Activated naive CD8-positive, alpha-beta T cell treated with anti-CD3 and anti-CD28 coated beads, Interleukin-2, amount 50 U/mL, for 24 hours (primary cell): ENCODE measurements around the gene NUDT6.

Experiments used
- ATAC-seq: fragments of 150-1000 bp; cut with Tn5 transposase; one replicate; pipeline ENCODE4 v1.10.0; 2021
- DNase-seq: peaks from one replicate; pipeline ENCODE4 v3.0.0; 2021
- H3K27ac Mint-ChIP-seq: one replicate; pipeline ENCODE4 v1.8.0; 2021; ENCODE audit warnings: mild to moderate bottlenecking, mixed read lengths
- H3K27me3 Mint-ChIP-seq: one replicate; pipeline ENCODE4 v1.8.0; 2021; ENCODE audit warnings: mixed read lengths
- H3K36me3 Mint-ChIP-seq: one replicate; pipeline ENCODE4 v1.8.0; 2021; ENCODE audit warnings: low read depth, mixed read lengths
- H3K4me1 Mint-ChIP-seq: one replicate; pipeline ENCODE4 v1.8.0; 2021; ENCODE audit warnings: mixed read lengths
- H3K4me3 Mint-ChIP-seq: one replicate; pipeline ENCODE4 v1.8.0; 2021; ENCODE audit warnings: mild to moderate bottlenecking, moderate library complexity, mixed read lengths
- H3K9me3 Mint-ChIP-seq: one replicate; pipeline ENCODE4 v1.8.0; 2021; ENCODE audit warnings: mixed read lengths

Gene NUDT6

DNA sequence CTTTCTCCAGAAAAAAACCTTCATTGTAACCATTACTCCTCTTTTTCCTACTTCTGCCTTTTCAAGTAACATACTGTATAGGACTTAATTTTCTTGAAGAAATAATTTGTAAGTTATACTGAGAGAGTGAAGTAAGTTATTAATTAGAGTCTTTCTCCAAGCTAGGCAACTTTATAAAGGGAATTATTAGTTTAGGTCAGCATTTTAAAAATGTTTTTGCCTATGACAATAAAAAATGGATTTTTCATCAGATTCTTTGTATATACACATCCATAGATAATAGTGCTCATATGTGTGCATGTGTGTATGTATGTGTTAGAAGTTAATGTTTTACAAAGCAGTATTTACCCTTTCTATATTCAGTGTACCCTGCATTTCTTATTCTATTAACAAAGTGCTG, 10.4 kb upstream of the NUDT6 start:
- Mint-ChIP-seq H3K27me3 (no peaks in the 10 kb centered on the region), H3K9me3 (no peaks in the 10 kb centered on the region), H3K4me3 (no peak overlapping the region), H3K27ac (no peak overlapping the region), H3K36me3 (peaks cover 30% of the 10 kb centered on the region), H3K4me1 (no peaks in the 10 kb centered on the region)
- ATAC-seq (no peak), DNase-seq (no peak)

DNA sequence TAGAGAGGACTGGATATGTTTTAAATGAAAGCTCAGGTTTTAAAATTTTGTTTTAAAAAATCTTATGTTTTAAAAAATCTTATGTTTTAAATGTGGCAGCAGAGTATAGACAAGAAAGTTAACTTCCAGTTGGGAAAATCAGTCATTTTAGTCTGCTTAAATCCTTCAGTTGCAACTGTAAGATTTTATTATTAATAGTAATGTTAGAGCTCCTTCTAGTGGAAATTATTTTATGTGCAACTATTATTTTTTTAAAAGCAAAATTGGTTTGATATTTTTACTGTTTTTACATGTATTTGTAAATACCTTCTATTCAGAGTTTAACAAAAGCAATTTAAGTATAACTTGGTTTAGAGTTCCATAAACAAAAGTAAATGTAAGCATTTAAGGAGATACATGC, 8.5 kb upstream of the NUDT6 start:
- H3K27me3 Mint-ChIP-seq: no peaks in the 10 kb centered on the region
- H3K4me3 Mint-ChIP-seq: no peak overlapping the region
- no peaks in the 10 kb centered on the region for H3K4me1 Mint-ChIP-seq
- no peak for DNase-seq
- no peak for ATAC-seq
- H3K36me3 Mint-ChIP-seq: peaks cover 25% of the 10 kb centered on the region
- no peak overlapping the region for H3K27ac Mint-ChIP-seq
- no peaks in the 10 kb centered on the region for H3K9me3 Mint-ChIP-seq

- Mint-ChIP-seq H3K27me3 (no peaks in the 10 kb centered on the region), H3K4me3 (no peak overlapping the region), H3K27ac (no peak overlapping the region), H3K36me3 (peaks cover 13% of the 10 kb centered on the region), H3K4me1 (no peaks in the 10 kb centered on the region), H3K9me3 (no peaks in the 10 kb centered on the region)
- DNase-seq: no peak
- no peak for ATAC-seq
Measured at GRCh38 chr4:122928930-122929329, 6.5 kb upstream of the NUDT6 start.

- H3K27ac Mint-ChIP-seq: peak overlapping the region; percentile 91
- H3K27me3 Mint-ChIP-seq: no peaks in the 10 kb centered on the region
- DNase-seq (peak; percentile 86), ATAC-seq (peak; percentile 99)
- H3K4me3 Mint-ChIP-seq: no peak overlapping the region
- no peaks in the 10 kb centered on the region for H3K9me3 Mint-ChIP-seq
- no peaks in the 10 kb centered on the region for H3K36me3 Mint-ChIP-seq
- H3K4me1 Mint-ChIP-seq: peaks cover 6% of the 10 kb centered on the region
Measured at GRCh38 chr4:122922877-122923511, 597 bp upstream of the NUDT6 start.

DNA sequence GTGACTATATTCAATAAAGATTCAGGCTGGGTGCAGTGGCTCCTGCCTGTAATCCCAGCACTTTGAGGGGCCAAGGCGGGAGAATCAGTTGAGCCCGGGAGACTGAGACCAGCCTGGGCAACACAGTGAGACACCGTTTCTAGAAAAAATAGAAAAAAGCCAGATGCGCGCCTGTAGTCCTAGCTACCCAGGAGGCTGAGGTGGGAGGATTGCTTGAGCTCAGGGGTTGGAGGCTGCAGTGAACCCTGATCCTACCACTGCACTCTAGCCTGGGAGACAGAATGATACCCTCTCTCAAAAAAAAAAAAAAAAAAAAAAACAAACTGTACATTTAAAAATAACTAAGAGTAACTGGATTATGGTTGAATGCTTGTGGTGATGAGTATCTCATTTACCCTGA, 1.1 kb downstream of the NUDT6 start:
- H3K4me1 Mint-ChIP-seq: peaks cover 6% of the 10 kb centered on the region
- H3K9me3 Mint-ChIP-seq: no peaks in the 10 kb centered on the region
- no peaks in the 10 kb centered on the region for H3K36me3 Mint-ChIP-seq
- no peaks in the 10 kb centered on the region for H3K27me3 Mint-ChIP-seq
- no peak overlapping the region for H3K27ac Mint-ChIP-seq
- DNase-seq (no peak), ATAC-seq (no peak)
- H3K4me3 Mint-ChIP-seq: peak overlapping the region; percentile 47

DNA sequence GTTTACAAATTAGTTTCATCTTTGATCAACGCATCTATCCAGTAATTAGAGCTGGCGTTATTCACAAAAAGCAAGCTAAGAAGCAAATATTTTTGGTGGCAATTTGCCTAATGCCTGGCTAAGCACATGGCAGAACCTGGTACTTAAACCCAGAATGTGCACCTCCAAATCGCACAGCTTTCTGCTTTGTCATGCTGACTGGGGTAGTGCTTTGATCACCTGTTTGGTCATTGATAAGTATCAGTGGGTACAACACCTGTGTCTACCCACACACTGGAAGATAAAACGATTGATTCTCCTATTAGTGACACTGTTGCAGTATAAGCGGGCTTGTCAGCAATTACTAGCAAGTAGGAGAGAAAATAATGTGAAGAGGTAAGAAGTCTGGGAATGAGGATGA, 1.9 kb downstream of the NUDT6 start:
- ATAC-seq (no peak), DNase-seq (no peak)
- Mint-ChIP-seq H3K36me3 (no peaks in the 10 kb centered on the region), H3K4me3 (no peak overlapping the region), H3K9me3 (no peaks in the 10 kb centered on the region), H3K27me3 (no peaks in the 10 kb centered on the region), H3K27ac (no peak overlapping the region), H3K4me1 (peaks cover 6% of the 10 kb centered on the region)

DNA sequence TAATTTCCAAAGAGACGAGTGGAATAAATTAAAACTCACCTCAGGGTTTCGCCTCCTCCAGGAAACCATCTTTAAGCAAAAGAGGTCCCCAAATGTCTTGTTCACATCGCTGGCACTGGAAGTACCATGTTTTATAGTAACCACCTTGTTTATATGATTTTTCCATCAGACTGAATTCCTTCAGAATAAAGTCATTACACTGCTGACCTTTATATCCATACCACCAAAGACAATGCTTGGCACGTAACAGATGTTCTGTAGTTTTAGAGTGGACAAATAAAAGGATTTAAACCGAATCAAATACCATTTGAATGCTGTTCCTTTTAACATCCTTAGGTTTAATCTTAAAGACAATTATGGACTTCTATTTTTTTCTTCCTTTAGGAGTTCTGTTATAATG, 4.7 kb downstream of the NUDT6 start:
- Mint-ChIP-seq H3K36me3 (no peaks in the 10 kb centered on the region), H3K4me1 (peaks cover 6% of the 10 kb centered on the region), H3K9me3 (no peaks in the 10 kb centered on the region), H3K4me3 (no peak overlapping the region), H3K27ac (no peak overlapping the region), H3K27me3 (no peaks in the 10 kb centered on the region)
- ATAC-seq (no peak), DNase-seq (no peak)

GRCh38 chr4:122914938-122915337, 7.5 kb downstream of the NUDT6 start:
- Mint-ChIP-seq H3K9me3 (no peaks in the 10 kb centered on the region), H3K4me3 (no peak overlapping the region), H3K27ac (no peak overlapping the region), H3K27me3 (no peaks in the 10 kb centered on the region), H3K4me1 (no peaks in the 10 kb centered on the region), H3K36me3 (no peaks in the 10 kb centered on the region)
- ATAC-seq: no peak
- DNase-seq: no peak

DNA sequence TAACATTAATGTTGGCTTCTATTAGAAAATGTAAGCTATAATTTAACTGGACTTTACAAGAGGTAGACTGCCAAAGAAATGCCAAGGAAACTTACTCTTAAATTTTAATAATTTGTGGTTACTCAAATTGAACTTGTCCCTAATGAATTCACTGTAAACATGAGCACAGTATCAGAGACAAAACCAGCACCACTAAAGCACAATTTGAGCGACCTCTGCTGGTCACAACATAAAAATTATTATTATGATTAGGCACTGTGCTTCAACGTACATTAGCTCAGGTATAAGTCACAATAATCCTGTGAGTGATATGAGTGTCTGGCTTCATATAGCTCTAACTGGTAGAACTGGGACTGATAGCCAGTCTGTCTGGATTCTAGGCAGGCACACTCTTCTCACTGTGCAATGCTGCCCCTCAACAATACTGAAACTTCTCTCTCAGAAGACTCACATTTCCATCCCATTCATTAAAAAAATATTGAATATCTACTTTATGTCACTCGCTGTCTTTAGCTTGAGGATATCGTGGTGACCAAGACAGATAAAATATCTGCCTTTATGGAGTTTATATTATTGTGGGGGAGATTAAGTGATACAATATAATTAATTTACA, 8.0 kb downstream of the NUDT6 start:
- Mint-ChIP-seq H3K4me3 (no peak overlapping the region), H3K4me1 (no peaks in the 10 kb centered on the region), H3K9me3 (no peaks in the 10 kb centered on the region), H3K27me3 (no peaks in the 10 kb centered on the region), H3K27ac (no peak overlapping the region), H3K36me3 (no peaks in the 10 kb centered on the region)
- DNase-seq (peak; percentile 6), ATAC-seq (peak; percentile 63)

GRCh38 chr4:122912810-122913575, 9.4 kb downstream of the NUDT6 start:
- DNase-seq: no peak

GRCh38 chr4:122911588-122911987, 10.8 kb downstream of the NUDT6 start:
- H3K27me3 Mint-ChIP-seq: no peaks in the 10 kb centered on the region
- no peaks in the 10 kb centered on the region for H3K4me1 Mint-ChIP-seq
- no peak overlapping the region for H3K27ac Mint-ChIP-seq
- no peak for DNase-seq
- no peaks in the 10 kb centered on the region for H3K9me3 Mint-ChIP-seq
- H3K36me3 Mint-ChIP-seq: no peaks in the 10 kb centered on the region
- ATAC-seq: no peak
- H3K4me3 Mint-ChIP-seq: no peak overlapping the region

More at GRCh38 chr4:122912810-122913575, 9.4 kb downstream of the NUDT6 start:
- no peaks in the 10 kb centered on the region for H3K36me3 Mint-ChIP-seq
- H3K9me3 Mint-ChIP-seq: no peaks in the 10 kb centered on the region
- H3K27me3 Mint-ChIP-seq: no peaks in the 10 kb centered on the region
- no peak for ATAC-seq
- H3K4me3 Mint-ChIP-seq: no peak overlapping the region
- H3K27ac Mint-ChIP-seq: no peak overlapping the region
- no peaks in the 10 kb centered on the region for H3K4me1 Mint-ChIP-seq

GRCh38 chr4:122909683-122910082, 12.7 kb downstream of the NUDT6 start:
- DNase-seq (no peak), ATAC-seq (no peak)
- no peaks in the 10 kb centered on the region for H3K36me3 Mint-ChIP-seq
- H3K27me3 Mint-ChIP-seq: no peaks in the 10 kb centered on the region
- no peak overlapping the region for H3K4me3 Mint-ChIP-seq
- no peaks in the 10 kb centered on the region for H3K9me3 Mint-ChIP-seq
- H3K27ac Mint-ChIP-seq: no peak overlapping the region
- no peaks in the 10 kb centered on the region for H3K4me1 Mint-ChIP-seq

DNA sequence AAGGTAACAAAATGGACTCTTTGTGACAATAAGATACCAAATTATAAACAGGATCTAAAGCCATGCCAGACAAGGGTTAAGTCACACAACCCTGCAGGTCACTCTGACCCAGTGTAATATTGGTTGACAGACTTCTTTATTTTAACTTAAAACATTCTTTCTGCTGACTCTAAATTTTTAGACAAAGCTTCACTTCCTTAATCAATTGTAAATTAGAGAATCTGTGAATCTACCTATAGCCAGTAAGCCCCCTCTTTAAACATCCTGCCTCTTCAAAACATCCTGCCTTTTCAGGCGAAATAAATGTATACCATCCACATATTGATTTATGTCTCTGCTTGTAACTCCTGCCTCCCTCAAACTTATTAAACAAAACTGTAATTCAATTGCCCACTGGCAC, 14.2 kb downstream of the NUDT6 start:
- ATAC-seq (no peak), DNase-seq (no peak)
- Mint-ChIP-seq H3K4me3 (no peak overlapping the region), H3K4me1 (no peaks in the 10 kb centered on the region), H3K36me3 (no peaks in the 10 kb centered on the region), H3K9me3 (no peaks in the 10 kb centered on the region), H3K27me3 (no peaks in the 10 kb centered on the region), H3K27ac (no peak overlapping the region)

DNA sequence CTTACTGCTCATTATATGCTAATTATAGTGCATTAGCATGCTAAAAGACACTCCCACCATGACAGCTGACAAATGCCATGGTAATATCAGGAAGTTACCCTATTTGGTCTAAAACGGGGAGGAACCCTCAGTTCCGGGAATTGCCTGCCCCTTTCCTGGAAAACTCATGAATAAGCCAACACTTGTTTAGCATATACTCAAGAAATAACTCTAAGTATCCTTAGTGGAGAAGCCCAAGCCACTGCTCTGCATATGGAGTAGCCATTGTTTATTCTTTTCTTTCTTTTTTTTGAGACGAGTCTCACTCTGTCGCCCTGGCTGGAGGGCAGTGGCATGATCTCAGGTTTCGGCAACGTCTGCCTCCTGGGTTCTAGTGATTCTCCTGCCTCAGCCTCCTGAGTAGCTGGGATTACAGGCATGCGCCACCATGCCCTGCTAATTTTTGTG, 15.5 kb downstream of the NUDT6 start:
- H3K27me3 Mint-ChIP-seq: no peaks in the 10 kb centered on the region
- no peak overlapping the region for H3K27ac Mint-ChIP-seq
- no peak for DNase-seq
- ATAC-seq: no peak
- no peak overlapping the region for H3K4me3 Mint-ChIP-seq
- no peaks in the 10 kb centered on the region for H3K36me3 Mint-ChIP-seq
- no peaks in the 10 kb centered on the region for H3K9me3 Mint-ChIP-seq
- H3K4me1 Mint-ChIP-seq: no peaks in the 10 kb centered on the region

GRCh38 chr4:122903766-122904288, 18.6 kb downstream of the NUDT6 start:
- no peaks in the 10 kb centered on the region for H3K36me3 Mint-ChIP-seq
- H3K4me1 Mint-ChIP-seq: no peaks in the 10 kb centered on the region
- H3K27ac Mint-ChIP-seq: no peak overlapping the region
- no peaks in the 10 kb centered on the region for H3K27me3 Mint-ChIP-seq
- ATAC-seq: no peak
- DNase-seq: no peak
- no peak overlapping the region for H3K4me3 Mint-ChIP-seq
- H3K9me3 Mint-ChIP-seq: no peaks in the 10 kb centered on the region
